Endothelial cell of umbilical vein (primary cell): ENCODE results near the gene AGBL4. TPM values are rescaled to one million over a fixed set of nuclear protein-coding genes. Genes with fewer than 3 reads are reported as not detected.

ENCODE experiments used
- BruUV-seq: library from RNA; stranded (reverse); fragments of 400-500 nt; replicated peaks from 2 replicates; lab custom pipeline; 2021; lab: Mats Ljungman, UMichigan
- CTCF ChIA-PET: fragments of 300-600, 350-600 bp; sonication (Branson Sonifier 250); formaldehyde crosslinking; loops from one replicate; lab custom pipeline; 2021; ENCODE audit warnings: antibody characterized with exemption, inconsistent platforms; lab: Charles Lee
- POLR2A ChIA-PET: fragments of 300-600, 350-600 bp; sonication (Branson Sonifier 250); formaldehyde crosslinking; loops from one replicate; lab custom pipeline; 2021; ENCODE audit warnings: antibody characterized with exemption, inconsistent platforms; lab: Charles Lee
- DNase-seq: peaks from one replicate; pipeline ENCODE4 v3.0.0-alpha.2; 2011; ENCODE audit warnings: low read depth, low spot score
- FAIRE-seq: peaks from 2 replicates; lab custom pipeline; 2011; peaks lifted over from hg19 to GRCh38; lab: Jason Lieb, UNC
- H2AFZ ChIP-seq: 2 replicates; pipeline ENCODE4 v1.6.0; 2012; ENCODE audit warnings: low read depth, low read length, control low read depth, inconsistent platforms
- H3K27ac ChIP-seq: 2 replicates; pipeline ENCODE4 v1.5.1; 2011; ENCODE audit warnings: low read depth, mild to moderate bottlenecking, control low read depth, low read length, moderate library complexity; ENCODE audit not compliant: insufficient read depth
- H3K27me3 ChIP-seq, 2 experiments: 2 replicates each; pipeline versions ENCODE4 v1.6.0 to v1.6.1; 2011; ENCODE audit warnings: low read length in 2 of 2, mixed read lengths in 1 of 2; ENCODE audit not compliant: control insufficient read depth in 2 of 2, insufficient read depth in 2 of 2
- H3K36me3 ChIP-seq, 2 experiments: 2 replicates in 1 of 2; 3 replicates in 1 of 2; pipeline ENCODE4 v1.5.1; 2011; ENCODE audit warnings: low read length in 2 of 2, mild to moderate bottlenecking in 1 of 2, moderate library complexity in 1 of 2; ENCODE audit not compliant: control insufficient read depth in 2 of 2, insufficient read depth in 2 of 2; ENCODE audit errors: extremely low read depth in 1 of 2
- H3K4me1 ChIP-seq: 3 replicates; pipeline ENCODE4 v1.5.1; 2011; ENCODE audit warnings: mild to moderate bottlenecking, low read length; ENCODE audit not compliant: control insufficient read depth, insufficient read depth; ENCODE audit errors: extremely low read depth
- H3K4me2 ChIP-seq: 2 replicates; pipeline ENCODE4 v1.6.1; 2011; ENCODE audit warnings: low read length, control low read depth, mixed read lengths; ENCODE audit not compliant: insufficient read depth
- H3K4me3 ChIP-seq, 3 experiments: fragments of 200-600 bp in 1 of 3; sonication (generic), shearing (Covaris generic) in 1 of 3; replicated peaks in 1 of 3; 2 replicates each; pipeline ENCODE4 v1.5.1; 2011 to 2016; ENCODE audit warnings: control low read depth in 3 of 3, low read length in 3 of 3, mild to moderate bottlenecking in 2 of 3, inconsistent platforms in 1 of 3, low read depth in 1 of 3, moderate library complexity in 1 of 3; ENCODE audit not compliant: insufficient read depth in 1 of 3
- H3K79me2 ChIP-seq: 2 replicates; pipeline ENCODE4 v1.6.0; 2012; ENCODE audit warnings: low read length, inconsistent platforms; ENCODE audit not compliant: control insufficient read depth, insufficient read depth
- H3K9ac ChIP-seq: replicated peaks from 2 replicates; pipeline ENCODE3; 2011; ENCODE audit warnings: low read length, control low read depth; ENCODE audit not compliant: insufficient read depth; ENCODE audit errors: extremely low read depth
- H3K9me1 ChIP-seq: replicated peaks from 3 replicates; pipeline ENCODE4 v1.6.0; 2011; ENCODE audit warnings: mild to moderate bottlenecking, low read length; ENCODE audit not compliant: control insufficient read depth, insufficient read depth; ENCODE audit errors: extremely low read depth
- H3K9me3 ChIP-seq: replicated peaks from 2 replicates; pipeline ENCODE4 v1.5.1; 2012; ENCODE audit warnings: low read length, inconsistent platforms; ENCODE audit not compliant: control insufficient read depth, insufficient read depth
- H4K20me1 ChIP-seq: replicated peaks from 2 replicates; pipeline ENCODE3; 2011; ENCODE audit warnings: mild to moderate bottlenecking, low read length; ENCODE audit not compliant: control insufficient read depth, insufficient read depth; ENCODE audit errors: extremely low read depth
- CTCF ChIP-seq, 2 donors: IDR thresholded peaks; 1 replicate in 1 of 2; 2 replicates in 1 of 2; pipeline ENCODE4 v1.5.1; 2011; ENCODE audit warnings: low read length in 2 of 2, mild to moderate bottlenecking in 2 of 2, moderate library complexity in 2 of 2, control low read depth in 1 of 2, inconsistent platforms in 1 of 2, low read depth in 1 of 2; ENCODE audit not compliant: insufficient read depth in 1 of 2; ENCODE audit errors: extremely low read depth in 1 of 2
- EZH2 ChIP-seq: IDR thresholded peaks from 2 replicates; pipeline ENCODE4 v1.6.1; 2012; ENCODE audit warnings: borderline replicate concordance, low read depth, mild to moderate bottlenecking, moderate library complexity, low read length, inconsistent platforms; ENCODE audit not compliant: severe bottlenecking
- FOS ChIP-seq: IDR thresholded peaks from 2 replicates; pipeline ENCODE4 v1.6.1; 2011; ENCODE audit warnings: mild to moderate bottlenecking, low read length, moderate library complexity, borderline replicate concordance; ENCODE audit not compliant: insufficient read depth
- GATA2 ChIP-seq: IDR thresholded peaks from 2 replicates; pipeline ENCODE4 v1.7.0; 2011; ENCODE audit warnings: low read depth, mild to moderate bottlenecking, moderate library complexity, mixed read lengths, low read length; ENCODE audit not compliant: insufficient read length, insufficient read depth
- JUN ChIP-seq: IDR thresholded peaks from 2 replicates; pipeline ENCODE4 v1.6.1; 2011; ENCODE audit warnings: borderline replicate concordance, low read depth; ENCODE audit not compliant: insufficient read length, insufficient read depth
- MYC ChIP-seq: IDR thresholded peaks from one replicate; pipeline ENCODE4 v1.6.1; 2011; ENCODE audit warnings: mild to moderate bottlenecking, low read depth, low read length
- POLR2A ChIP-seq: IDR thresholded peaks from 2 replicates; pipeline ENCODE4 v1.6.1; 2012; ENCODE audit warnings: low read depth, mild to moderate bottlenecking, control low read depth, low read length
- POLR2AphosphoS5 ChIP-seq: IDR thresholded peaks from 2 replicates; pipeline ENCODE4 v1.6.1; 2012; ENCODE audit warnings: low read depth, mild to moderate bottlenecking, control low read depth, low read length, moderate library complexity; ENCODE audit not compliant: insufficient read depth
- dilution Hi-C: fragments of 300-500 bp; cut with MboI; formaldehyde crosslinking; loops from one replicate; pipeline ENCODE4 v1.15.0; 2019; ENCODE audit warnings: low sequenced_read_pairs; ENCODE audit not compliant: extremely low pct_ligation_motif_present
- intact Hi-C: fragments of 100-400 bp; cut with micrococcal nuclease; formaldehyde crosslinking; loops from one replicate; pipeline ENCODE4 v1.10.0; 2022
- polyA plus RNA-seq, 4 experiments: library from polyadenylated mRNA; depleted of rRNA in 3 of 4; stranded (reverse) in 3 of 4; unstranded in 1 of 4; fragments of >200 nt; gene quantifications; 2 replicates each; pipeline versions ENCODE4 v1.2.1 to v1.2.3, GENCODE V29; 2011 to 2012; ENCODE audit warnings: missing spikeins in 1 of 4
- total RNA-seq: library from RNA; stranded (reverse); gene quantifications from 2 replicates; pipeline ENCODE4 v1.2.3, GENCODE V29; 2021
- TF ChIP-seq, protein P1 (sequence below): IDR thresholded peaks from 2 replicates; pipeline ENCODE4 v1.6.1; 2011; ENCODE audit not compliant: insufficient read depth, insufficient read length

Gene AGBL4
- total and polyA plus RNA-seq, 2 donors (not counting 3 experiments of a cell fraction or from before 2014, with no cell fraction given) = not detected

DNA sequence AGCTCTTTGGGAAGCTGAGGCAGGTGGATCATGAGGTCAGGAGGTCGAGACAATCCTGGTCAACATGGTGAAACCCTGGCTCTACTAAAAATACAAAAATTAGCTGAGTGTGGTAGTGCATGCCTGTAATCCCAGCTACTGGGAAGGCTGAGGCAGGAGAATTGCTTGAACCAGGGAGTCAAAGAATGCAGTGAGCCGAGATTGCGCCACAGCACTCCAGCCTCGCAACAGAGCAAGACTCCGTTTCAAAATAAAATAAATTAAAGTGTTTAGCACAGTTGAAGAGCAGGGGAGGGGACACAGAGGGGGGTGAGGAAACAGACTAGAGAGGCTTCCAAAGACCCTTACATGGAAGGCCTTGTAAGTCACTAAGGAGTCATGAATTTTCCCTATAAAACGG lies 1420.5 kb downstream of the AGBL4 start:
- ChIA-PET POLR2A (no interaction called here), CTCF (no interaction called here)
- Histone ChIP-seq H3K9ac (no peak overlapping the region), H3K27ac (no peak overlapping the region), H4K20me1 (no peaks in the 10 kb centered on the region), H3K79me2 (no peaks in the 10 kb centered on the region), H2AFZ (no peak overlapping the region), H3K36me3 (no peaks in the 10 kb centered on the region), H3K4me2 (no peak overlapping the region), H3K9me3 (no peaks in the 10 kb centered on the region), H3K4me1 (no peaks in the 10 kb centered on the region), H3K9me1 (no peaks in the 10 kb centered on the region), H3K4me3 (no peak overlapping the region), H3K27me3 (no peaks in the 10 kb centered on the region)
- FAIRE-seq (no peak), DNase-seq (no peak)
- dilution Hi-C loops = no loop called here
- BruUV-seq = no TSS peak
- TF ChIP-seq POLR2A (no peak), GATA2 (no peak), CTCF (IDR thresholded peaks at IDR 0.05; ENCODE audit: extremely low read depth in 1 of 2, insufficient read depth in 1 of 2, low read depth in 1 of 2, low read length in 2 of 2) (no peak), POLR2AphosphoS5 (no peak), MYC (no peak), FOS (no peak), JUN (no peak), EZH2 (no peak)
- TF ChIP-seq, protein P1, sequence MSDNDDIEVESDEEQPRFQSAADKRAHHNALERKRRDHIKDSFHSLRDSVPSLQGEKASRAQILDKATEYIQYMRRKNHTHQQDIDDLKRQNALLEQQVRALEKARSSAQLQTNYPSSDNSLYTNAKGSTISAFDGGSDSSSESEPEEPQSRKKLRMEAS = no peak
- intact Hi-C loops = no loop called here
